Left hindlimb (tissue), 1 donor: ENCODE results near the gene LAMB3.

Experiments used
- DNase-seq: peaks from one replicate; pipeline ENCODE4 v3.0.0-alpha.2; 2018

LAMB3 gene

DNA sequence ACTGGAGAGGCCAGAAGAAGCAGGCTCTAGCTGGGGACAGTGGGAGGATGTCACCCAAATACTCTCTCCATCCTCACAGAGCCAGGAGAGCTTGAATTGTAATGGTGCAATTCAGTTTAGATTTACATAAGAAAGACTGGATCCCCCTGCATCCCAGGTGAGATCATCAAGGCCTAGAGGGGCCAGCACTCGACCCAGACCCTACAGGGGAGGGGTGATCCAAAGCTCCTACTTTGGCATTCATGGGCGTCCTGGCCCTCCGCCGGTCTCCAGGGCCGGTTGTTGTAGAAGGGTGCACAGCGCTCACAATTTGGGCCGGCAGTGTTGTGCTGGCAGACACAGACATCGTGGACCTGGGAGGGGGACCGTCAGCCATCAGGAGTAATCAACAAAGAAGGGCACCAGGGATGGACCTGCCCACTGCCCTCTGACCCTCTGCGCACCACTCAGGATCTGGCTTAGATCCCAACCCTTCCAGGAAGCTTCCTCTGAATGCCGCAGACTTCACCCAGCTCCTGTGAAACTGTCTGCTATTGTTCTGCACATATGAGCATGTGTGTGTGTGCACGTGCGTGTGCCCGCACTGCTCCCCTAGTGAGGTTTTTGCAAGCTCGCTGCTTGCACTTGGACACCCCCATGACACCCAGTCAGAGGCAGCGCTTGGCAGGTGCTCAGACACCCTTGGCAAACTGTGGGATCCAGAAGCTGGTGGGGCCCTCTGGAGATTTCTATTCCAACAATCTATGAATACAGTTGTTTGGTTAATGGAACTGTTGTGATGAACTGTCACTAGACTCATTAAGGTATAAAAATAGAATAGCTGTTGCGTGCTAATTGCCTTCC is 21.6 kb downstream of the LAMB3 start:
- no peak for DNase-seq

DNA sequence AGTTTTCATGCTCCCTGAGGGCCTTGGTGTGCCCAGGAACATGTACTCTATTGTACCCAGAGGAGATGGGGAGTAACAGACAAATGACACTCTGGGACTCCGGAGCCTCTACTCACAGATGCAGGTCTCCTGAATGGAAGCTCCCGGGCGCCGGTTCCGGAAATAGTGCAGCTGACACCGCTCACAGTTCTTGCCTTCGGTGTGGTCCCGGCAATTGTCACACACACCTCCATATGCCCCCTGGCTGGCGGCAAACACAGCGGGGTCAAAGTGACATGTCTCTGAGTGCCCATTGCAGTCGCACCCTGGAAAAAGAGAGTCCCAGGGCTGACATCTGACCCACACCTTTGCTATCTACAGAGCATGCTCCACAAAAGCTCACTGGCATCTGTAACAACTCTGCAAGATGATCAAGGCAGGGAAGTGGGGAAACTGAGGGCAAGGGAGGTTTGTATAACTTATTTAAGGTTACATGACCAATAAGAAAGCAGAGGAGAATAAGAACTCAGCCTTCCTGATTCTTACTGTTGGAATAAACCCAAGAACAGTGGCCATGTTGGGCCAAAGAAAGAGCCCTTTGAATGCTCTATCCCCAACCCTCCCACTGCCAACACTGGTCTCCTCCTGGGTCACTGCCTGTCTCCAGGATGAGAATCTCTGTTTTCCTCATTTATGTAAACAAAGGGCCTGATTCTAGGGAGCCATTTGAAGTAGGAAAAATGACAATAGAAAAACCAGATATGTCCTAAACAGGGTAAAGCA is 22.4 kb downstream of the LAMB3 start:
- no peak for DNase-seq

DNA sequence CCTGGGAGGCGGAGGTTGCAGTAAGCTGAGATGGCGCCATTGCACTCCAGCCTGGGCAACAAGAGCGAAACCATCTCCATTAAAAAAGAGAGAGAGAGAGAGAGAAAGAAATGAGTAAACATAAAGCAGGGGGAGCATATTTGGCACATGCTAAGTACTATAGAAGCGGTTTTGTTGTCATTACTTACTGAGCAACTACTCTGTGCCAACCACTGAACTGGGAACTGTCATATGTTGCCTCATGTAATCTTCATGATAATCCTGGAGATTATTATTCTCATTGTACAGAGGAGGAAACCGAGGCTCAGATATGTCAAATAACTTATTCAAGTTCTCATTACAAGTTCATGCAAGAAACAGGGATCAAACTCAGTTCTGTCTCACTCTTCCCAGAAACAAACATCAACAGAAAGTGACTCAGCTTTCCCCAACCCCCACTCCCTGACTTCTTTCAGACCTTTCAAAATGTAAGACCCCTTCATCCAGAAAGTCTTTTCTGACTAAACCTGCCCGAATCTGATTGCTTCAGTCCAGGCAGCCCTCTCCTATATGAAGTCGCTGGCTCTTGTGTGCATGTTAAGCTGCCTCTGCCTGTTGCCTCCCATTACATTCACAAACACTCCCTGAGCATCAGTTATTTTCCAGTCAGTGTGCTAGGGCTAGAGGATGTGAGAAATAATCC is 23.5 kb downstream of the LAMB3 start:
- no peak for DNase-seq

DNA sequence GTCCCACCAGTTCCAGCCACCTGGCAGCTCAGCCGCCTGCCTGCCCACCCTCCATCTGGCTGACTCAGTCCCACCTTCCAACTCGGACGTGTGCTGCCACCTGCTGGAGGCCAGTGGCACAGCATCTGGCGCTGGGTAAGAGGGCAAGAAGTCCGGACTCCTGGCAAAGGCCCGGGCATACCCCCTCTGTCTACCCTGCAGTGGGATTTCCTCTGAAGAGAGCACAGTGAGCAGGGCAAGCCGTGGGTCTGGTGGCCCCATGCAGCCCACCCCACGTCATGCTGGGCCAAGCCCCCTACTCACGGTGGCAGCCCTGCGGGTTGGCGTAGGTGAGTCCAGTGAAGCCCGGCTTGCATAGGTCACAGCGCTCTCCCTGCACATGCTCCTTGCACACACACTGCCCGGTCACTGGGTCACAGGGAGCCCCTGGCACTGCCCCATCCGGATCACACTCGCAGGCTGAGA is 24.5 kb downstream of the LAMB3 start:
- peak; percentile 86 for DNase-seq

DNA sequence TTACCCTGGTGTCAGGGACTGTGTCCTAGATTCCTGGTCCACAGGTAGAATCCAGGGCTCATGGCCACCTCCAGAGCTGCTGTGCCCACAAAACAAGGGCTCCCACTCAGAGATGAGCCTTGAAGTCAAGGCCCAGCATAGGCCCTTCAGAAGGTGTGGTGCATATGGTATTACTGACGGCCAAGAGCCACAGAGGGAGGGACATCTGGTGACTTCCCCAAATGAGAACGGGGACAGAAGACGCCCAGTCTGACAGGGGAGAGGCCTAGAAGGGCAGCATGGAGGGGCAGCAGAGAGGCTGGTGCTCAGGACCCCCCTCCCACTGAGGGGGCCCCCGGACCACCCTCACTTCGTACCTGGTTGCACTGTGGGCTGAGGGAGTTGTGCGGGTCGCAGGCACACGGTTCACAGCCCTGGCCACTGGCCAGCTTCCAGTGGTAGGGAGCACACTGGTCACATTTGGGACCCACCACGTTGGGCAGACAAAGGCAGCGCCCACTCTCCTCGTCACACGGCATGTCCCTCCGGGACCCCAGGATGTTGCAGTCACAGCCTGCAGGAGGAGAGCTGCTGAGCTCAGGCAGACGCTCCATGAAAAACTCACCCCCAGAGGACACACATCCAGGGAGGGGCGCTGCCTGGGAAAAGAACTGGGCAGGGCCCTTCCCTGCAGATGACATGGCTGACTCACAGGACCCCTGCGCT is 25.0 kb downstream of the LAMB3 start:
- DNase-seq: no peak

DNA sequence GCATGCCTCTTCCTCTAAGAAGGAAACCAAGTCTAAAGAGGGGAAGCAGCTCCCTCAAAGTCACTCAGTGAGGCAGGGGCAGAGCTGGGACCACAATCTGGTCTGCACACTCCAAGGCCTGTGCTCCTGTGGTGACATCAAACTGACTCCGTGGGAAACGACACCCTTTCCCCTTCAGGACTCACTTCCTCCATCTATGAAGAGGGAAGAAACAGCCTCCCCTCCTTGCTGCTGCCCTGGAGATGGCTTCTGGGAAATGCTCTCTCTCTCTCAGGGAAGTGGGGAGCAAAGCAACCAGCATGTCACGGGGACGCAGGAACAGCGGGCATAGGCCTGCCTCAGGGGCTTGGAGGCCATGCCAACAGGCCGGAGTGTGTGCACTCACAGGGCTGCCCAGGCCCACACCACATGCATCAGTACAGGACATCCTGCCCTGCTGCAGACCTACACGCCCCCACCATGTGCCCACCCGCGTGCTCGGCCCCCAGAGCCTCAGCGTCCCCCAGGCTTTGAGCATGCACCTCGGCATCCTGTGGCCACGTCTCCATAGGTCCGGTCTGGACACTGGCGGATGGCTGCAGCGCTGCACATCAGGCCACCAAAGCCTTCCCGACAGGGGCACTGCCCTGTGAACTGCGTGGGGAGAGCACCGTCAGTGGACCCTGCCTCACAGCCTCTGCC is 25.7 kb downstream of the LAMB3 start:
- no peak for DNase-seq

DNA sequence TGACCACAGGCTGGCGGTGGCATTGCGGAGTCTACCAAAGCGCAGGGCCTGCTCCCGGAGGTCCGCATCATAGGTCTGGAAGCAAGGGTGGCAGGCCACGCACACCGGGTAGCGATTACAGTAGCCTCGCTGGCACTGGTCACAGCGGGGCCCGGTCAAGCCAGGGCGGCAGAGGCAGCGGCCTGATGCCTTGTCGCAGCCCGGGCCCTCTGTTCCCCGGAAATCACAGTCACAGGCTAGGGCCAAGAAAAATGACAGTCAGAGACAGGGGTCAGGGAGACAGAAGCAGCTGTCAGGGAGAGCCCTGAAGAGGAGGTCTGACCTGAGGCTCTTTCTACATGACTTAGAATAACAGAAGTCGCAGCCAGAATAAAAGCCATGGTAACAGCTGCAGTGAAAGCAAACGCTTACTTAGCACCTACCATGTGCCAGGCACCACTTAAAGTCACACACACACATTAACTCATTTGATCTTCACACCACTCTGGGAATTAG is 26.4 kb downstream of the LAMB3 start:
- peak; percentile 45 for DNase-seq

DNA sequence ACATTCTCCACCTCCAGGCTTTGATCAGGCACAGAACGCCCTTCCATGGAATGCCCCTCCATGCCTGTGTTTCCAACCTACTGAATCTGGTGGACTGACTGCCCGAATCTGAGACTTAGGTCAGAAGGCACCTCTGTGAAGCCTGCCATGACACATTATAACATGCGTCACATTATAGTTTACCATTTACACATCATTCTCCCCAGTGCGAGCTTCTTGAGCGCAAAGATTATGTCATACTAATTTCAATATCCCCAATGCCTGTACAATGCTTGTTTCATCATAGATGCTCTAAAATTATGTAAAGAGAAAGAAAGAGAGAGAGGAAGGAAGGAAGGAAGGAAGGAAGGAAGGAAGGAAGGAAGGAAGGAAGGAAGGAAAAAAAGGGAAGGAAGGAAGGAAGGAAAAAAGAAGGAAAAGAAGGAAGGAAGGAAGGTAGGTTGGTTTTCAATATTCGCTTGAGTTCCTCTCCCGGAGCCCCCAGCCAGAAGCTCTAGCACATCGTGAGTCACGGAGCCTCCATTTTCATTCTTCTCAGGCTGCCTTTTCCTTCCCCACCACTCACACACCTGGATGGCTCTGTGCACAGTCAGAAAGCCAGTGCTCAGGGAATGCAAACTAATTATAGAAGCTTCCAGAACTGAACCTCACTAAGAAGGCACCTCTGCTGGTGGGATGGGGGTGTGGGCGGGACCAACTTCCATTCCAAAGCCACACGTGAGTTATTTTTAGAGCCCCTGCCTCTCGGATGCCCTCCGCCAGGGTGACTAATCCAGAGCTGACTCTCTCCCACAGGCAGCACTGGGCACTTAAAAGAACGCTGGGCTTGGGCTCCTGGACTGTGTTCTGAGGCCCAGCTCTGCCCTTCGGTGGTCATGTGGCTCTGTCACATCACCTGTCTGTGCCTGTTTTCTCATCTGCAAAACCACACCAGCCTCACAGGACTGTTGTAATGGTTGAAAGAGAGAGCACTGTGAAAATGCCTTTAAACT is 27.4 kb downstream of the LAMB3 start:
- DNase-seq: no peak

DNA sequence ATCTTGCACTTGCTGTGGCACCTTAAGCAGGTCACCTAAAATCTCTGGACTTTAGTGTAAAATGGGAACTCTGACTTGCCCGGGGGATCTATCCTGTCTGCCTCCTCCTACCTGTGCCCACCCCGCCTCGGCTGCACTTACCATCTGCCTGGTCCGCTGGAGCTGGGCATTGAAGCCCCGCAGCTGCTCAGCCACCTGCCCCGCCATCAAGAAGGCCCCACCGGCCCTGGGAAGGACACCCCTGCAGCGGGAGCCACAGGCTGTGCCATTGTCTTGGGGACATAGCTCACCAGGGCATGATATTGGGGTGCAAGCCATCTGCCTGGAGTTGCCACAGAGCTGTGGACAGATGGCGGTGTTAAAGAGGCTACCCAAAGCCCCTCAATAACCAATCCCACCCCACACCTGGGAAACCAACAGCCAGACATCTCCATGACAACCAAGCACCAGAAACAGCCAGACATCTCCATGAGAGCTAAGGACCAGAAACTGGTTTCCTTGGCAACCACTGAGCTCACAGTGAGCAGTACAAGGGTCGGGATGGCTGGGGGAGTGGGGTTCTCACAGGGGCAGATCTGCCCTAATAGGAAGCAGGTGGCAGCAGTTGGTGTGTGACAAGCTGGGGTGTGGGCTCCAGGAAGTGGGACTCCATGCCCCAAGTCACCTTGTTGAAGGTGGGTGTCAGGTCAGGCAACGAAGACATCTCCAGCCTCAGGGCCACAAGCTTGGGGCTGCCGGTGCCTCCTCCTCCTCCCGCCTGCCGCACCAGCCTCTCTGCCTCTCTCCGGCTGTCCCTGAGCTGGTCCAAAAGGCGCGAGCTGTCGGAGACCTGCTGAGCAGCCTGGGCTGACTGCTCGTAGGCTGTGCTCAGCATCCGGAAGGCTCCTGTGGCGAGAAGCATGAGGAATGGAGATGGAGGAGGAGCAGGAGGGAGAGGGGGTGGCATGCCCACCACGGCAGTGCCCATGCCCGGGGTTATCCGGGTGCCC is 29.1 kb downstream of the LAMB3 start:
- DNase-seq: no peak

DNA sequence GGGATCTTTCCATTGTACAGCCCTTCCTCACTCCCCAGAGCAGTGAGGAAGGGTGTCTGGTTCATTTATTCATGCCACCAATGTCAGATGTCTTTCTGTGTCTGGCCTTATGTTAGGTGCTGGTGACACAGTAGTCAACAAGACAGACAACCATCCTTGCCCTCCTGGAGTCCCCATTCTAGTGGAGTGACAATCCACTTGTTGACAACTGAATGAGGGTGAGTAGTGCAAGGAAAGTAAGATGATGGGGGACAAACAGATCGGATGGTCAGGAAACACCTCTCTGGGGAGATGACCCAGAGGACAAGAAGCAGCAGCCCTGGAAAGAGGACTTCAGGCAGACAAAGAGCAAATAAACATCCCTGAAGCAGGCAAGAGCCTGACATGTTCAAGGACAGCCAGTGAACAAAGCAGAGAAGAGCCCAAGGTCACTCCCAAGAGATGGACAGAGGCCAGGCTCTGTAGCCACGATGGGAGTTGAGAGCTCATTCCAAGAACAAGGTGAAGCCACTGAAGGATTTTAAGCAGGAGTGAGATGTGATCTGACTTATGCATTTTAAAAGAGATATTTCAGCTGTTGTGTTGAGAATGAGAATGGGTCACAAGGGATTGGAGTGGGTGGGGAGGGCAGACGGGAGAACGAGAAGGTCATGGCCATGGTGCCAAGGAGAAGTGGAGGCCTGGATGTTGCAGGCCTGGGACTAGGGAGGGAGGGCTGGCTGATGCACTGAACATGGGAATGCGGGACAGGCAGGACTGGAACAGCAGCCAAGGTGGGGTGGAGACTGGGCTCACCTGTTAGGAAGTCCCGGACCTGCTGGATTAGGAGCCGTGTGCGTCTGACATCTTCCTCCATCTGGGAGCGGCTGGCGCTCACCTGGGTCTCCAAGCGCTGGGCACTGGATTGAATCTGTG is 30.2 kb downstream of the LAMB3 start:
- no peak for DNase-seq

DNA sequence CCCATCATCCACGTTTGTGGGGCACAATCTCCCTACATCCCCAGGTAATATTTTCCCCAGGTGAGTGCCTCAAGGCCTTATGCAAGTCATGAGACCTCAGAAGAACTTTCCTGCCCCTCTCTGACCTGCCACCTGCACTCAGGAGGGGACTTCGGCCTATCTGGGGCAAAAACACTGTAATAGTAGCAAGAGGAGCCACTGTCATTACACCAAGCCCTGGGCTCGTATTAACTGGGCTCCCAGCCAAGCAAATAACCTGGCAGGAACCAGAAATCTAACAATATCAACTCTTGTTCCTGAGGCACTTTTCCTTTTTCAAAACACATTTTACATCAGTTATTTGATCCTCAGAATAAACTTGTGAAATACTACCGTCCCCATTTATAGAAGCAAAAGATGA is 30.9 kb downstream of the LAMB3 start:
- no peak for DNase-seq

DNA sequence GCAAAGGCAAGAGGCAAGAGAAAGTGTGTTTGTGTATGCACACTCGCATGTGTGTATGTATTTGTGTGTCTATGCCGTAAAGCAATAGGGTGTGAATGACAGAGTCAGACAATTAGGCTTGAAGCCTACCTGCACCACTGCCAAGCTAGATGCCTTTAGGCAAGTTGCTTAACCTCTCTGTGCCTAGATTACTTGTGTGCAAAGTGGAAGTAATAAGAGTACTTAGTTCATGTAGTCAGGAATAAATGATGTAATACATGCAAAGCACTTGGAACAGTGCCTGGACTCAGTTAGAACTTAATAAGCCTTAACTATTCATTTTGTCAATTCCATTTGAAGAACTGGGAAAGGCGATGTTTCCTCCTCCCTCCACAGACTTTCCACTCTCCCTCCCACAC is 31.7 kb downstream of the LAMB3 start:
- DNase-seq: no peak

DNA sequence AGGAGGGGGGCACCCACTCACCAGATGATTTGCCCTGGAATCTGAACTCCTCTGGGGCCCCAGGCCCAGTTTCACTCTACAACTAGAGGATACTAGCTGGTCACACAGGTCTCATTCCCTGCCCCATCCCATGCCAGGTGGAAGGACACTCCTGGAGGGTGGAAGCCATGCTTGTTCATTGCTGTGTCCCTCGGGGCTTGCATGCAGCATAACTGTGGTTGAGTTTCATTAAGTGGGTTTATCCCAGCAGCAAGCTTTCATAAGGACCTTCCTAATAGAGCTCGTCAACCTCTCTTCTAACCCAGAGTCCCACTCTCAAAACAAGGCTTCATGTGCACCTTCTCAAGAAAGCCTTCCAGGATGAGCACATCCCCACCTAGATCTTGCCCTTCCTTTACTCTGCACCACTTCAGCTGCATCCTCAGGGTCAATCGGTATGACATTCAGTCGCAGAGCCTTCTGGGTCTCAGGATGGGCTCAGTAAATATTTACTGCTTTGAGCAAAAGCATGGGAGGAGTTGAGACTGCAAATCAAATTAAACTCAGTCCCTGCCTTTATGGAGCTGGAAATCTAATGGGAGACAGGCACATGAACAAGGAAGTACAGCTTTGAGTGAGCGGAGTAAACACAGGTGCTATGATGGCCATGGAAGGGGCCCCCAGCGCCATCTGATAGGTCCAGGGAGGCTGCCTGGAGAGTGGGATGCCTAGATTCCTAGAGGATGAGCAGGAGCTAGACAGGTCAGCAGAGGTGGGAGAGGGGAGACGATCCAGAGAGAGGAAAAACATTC is 32.3 kb downstream of the LAMB3 start:
- DNase-seq: no peak

DNA sequence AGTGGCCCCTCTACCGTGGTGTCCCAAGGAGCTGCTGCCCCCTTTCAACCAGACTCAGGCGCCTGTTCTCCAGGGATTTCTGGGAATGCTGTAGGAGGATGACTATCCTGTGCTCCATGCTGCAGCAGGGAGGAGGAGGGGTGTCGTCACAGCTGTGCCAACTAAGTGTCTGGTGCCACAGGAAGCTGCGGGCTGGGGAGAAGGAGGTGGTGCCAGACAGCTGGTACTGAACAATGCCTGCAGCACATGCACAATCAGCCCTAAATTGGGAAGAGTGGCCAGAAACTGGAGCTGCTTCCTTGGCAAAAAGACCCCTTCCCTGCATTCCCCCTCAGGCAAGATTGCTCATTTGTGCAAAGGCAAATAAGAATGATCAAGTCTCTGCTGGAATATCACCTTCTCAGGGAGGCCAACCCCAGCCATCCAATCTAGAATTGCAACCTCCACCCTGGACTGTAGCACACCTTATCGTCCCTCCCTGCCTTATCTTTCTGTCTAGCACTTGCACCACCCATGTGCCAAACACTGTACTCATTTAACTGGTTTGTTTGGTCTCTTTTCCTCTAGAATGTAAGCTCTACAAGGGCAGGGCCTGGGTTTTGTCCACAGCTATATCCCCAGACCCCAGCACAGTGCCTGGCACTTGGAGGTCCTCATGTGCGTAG is 33.3 kb downstream of the LAMB3 start:
- no peak for DNase-seq

DNA sequence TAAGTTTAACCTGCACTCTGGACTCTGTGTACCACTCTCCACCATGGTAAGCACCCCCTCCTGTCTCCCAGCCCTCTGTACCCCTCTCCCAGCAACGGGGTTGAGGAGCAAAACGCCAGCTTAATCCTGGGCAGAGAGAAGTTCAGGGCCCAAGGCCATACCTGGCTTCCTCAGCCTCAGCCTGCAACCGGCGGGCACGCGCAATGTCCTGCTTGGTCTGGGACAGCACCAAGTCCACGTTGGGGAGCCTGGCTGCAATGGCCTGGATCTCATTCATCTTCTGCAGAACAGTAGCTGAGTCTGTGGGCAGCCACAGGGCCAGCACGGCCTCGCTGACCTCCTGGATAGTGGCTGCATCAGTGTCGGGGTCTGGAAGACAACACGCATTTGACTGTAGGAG is 33.9 kb downstream of the LAMB3 start:
- no peak for DNase-seq

DNA sequence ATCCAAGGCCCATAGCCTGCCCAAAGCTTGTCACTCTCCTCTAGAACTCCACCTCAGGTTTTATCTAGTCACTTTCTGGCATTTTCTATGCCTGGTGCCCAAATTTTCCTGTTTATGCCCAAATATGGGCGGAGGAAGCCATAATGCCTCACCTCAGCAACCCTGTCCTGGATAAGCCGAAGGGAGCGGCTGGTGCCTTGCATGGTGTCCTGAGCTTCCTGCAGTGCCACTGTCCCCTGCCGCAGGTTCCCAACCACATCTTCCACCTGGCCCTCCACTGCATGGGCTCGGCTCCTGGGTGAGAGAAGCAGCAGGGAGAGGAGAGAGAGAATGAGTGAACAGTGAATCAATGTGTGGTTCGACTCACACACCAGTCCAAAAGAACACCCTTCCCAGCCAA is 34.5 kb downstream of the LAMB3 start:
- DNase-seq: no peak

DNA sequence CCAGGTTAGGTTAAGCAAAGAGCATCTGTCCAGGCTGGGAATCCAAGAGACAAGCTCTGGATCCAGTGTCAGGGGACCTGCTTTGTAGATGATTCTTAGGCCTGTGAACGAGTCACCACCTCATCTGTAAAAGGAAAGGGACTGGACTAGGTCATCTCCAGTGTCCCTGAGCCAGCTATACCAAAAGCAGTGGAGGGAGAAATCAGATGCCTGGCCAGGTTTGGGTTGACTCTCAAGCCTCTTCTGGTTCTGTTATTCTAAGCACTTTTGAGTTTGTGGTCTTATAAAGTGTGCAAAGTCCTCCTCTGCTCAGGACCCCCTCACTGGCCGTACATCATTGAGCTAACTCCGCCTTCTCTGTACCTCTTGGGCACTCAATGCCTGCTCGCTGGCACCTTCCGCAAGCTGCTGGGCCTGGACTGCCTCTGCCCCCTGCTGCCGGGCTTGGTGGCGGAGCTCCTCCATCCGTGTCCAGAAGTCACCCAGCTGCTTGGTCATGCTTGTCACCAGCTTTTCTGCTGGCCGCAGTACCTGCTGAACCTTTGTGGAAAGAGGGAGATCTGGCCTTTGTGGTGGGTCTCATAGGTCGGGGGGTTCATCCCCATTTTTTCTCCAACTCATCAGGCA is 35.1 kb downstream of the LAMB3 start:
- DNase-seq: no peak
